Common myeloid progenitor, CD34-positive (primary cell): ENCODE results near the gene ACAP1.
"Not testable (repeated sequence)": the region's sequence is repeated elsewhere in the genome, so short reads cannot be mapped to it uniquely, and the experiment has no call there.

Experiments
- CTCF ChIA-PET: fragments of 350-600 bp; sonication (Branson Sonifier 250); formaldehyde crosslinking; loops from one replicate; lab custom pipeline; 2021; ENCODE audit warnings: antibody characterized with exemption; lab: Charles Lee
- POLR2A ChIA-PET: fragments of 350-600 bp; sonication (Branson Sonifier 250); formaldehyde crosslinking; loops from one replicate; lab custom pipeline; 2021; ENCODE audit warnings: antibody characterized with exemption; lab: Charles Lee
- DNase-seq, 3 donors: peaks; one replicate each; pipeline versions ENCODE4 v3.0.0 to v3.0.0-alpha.2; 2013
- H3K27ac ChIP-seq, 2 experiments: 1 replicate in 1 of 2; 2 replicates in 1 of 2; pipeline ENCODE4 v1.7.0; 2013; ENCODE audit warnings: inconsistent platforms in 2 of 2, low read length in 2 of 2, mild to moderate bottlenecking in 2 of 2, low read depth in 1 of 2, moderate library complexity in 1 of 2; ENCODE audit not compliant: severe bottlenecking in 2 of 2, insufficient read depth in 1 of 2, poor library complexity in 1 of 2
- H3K27me3 ChIP-seq, 5 experiments: replicated peaks in 2 of 5; 1 replicate in 3 of 5; 2 replicates in 2 of 5; pipeline versions ENCODE4 v1.6.1 to v1.7.0; 2013; ENCODE audit warnings: low read length in 4 of 5, mild to moderate bottlenecking in 2 of 5, moderate library complexity in 2 of 5, inconsistent platforms in 1 of 5; ENCODE audit not compliant: insufficient read depth in 5 of 5, control insufficient read depth in 4 of 5
- H3K36me3 ChIP-seq, 4 experiments: 1 replicate in 2 of 4; 2 replicates in 2 of 4; pipeline versions ENCODE4 v1.6.1 to v1.7.0; 2013; ENCODE audit warnings: low read length in 3 of 4, control low read depth in 1 of 4, mild to moderate bottlenecking in 1 of 4; ENCODE audit not compliant: control insufficient read depth in 4 of 4, insufficient read depth in 4 of 4
- H3K4me1 ChIP-seq, 4 experiments: 1 replicate in 3 of 4; 2 replicates in 1 of 4; pipeline versions ENCODE4 v1.6.1 to v1.7.1; 2013; ENCODE audit warnings: low read length in 3 of 4, mild to moderate bottlenecking in 3 of 4, control low read depth in 1 of 4, inconsistent platforms in 1 of 4, moderate library complexity in 1 of 4; ENCODE audit not compliant: control insufficient read depth in 4 of 4, insufficient read depth in 4 of 4; ENCODE audit errors: control extremely low read depth in 1 of 4
- H3K4me3 ChIP-seq, 7 experiments: 1 replicate in 4 of 7; 2 replicates in 3 of 7; pipeline versions ENCODE4 v1.5.1 to v1.7.0; 2013; ENCODE audit warnings: mild to moderate bottlenecking in 7 of 7, low read length in 6 of 7, moderate library complexity in 6 of 7, inconsistent platforms in 2 of 7, low read depth in 2 of 7, control low read depth in 1 of 7; ENCODE audit not compliant: insufficient read depth in 4 of 7, control insufficient read depth in 1 of 7; ENCODE audit errors: extremely low read depth in 1 of 7
- H3K9me3 ChIP-seq, 5 experiments: 1 replicate in 4 of 5; 2 replicates in 1 of 5; pipeline versions ENCODE4 v1.6.1 to v1.7.1; 2013; ENCODE audit warnings: low read length in 4 of 5, mild to moderate bottlenecking in 2 of 5, inconsistent platforms in 1 of 5, low read depth in 1 of 5, moderate library complexity in 1 of 5; ENCODE audit not compliant: control insufficient read depth in 4 of 5, insufficient read depth in 2 of 5; ENCODE audit errors: control extremely low read depth in 1 of 5
- WGBS: methylation state at CpG from one replicate; pipeline ENCODE4 v1.1.5; 2013; ENCODE audit not compliant: insufficient coverage; 5-methylcytosine and 5-hydroxymethylcytosine counted together

The ACAP1 gene

GRCh38 chr17:7357381-7357780, 21.1 kb downstream of the ACAP1 start:
- ChIA-PET POLR2A (no interaction called here), CTCF (interaction anchor here (1.3 to 2.1 kb wide), 2 partner anchors 11 to 41 kb away, joined by 3 to 8 read pairs; no protein-coding TSS in a partner anchor)
- peaks cover 0 to 11% (median 4%) of the 10 kb centered on the region in 4 experiments for H3K4me1 ChIP-seq
- 93% methylated on average over 1 of the region's 2 CpGs for WGBS
- H3K4me3 ChIP-seq, result no peak overlapping the region
- H3K36me3 ChIP-seq, result peaks cover 0 to 7% (median 0%) of the 10 kb centered on the region in 4 experiments
- H3K9me3 ChIP-seq, result no peaks in the 10 kb centered on the region
- no peaks in the 10 kb centered on the region for H3K27me3 ChIP-seq
- H3K27ac ChIP-seq, result no peak overlapping the region
- no peak for DNase-seq

- Histone ChIP-seq H3K27me3 (no peaks in the 10 kb centered on the region), H3K36me3 (no peaks in the 10 kb centered on the region), H3K4me1 (no peaks in the 10 kb centered on the region), H3K27ac (no peak overlapping the region), H3K4me3 (no peak overlapping the region), H3K9me3 (no peaks in the 10 kb centered on the region)
- ChIA-PET POLR2A (no interaction called here), CTCF (interaction anchor here (0.8 to 1.8 kb wide), 2 partner anchors 8 to 40 kb away, joined by 3 to 4 read pairs; no protein-coding TSS in a partner anchor)
- 59% methylated on average over 3 of the region's 3 CpGs for WGBS
- no peak for DNase-seq
These were observed 25.6 kb downstream of the ACAP1 start for GRCh38 chr17:7361906-7362305.

GRCh38 chr17:7363311-7363710, 27.0 kb downstream of the ACAP1 start:
- CTCF ChIA-PET, result interaction anchor here (1.8 kb wide), 1 partner anchor 10 kb away, joined by 4 read pairs; no protein-coding TSS in a partner anchor
- no peaks in the 10 kb centered on the region for H3K36me3 ChIP-seq
- POLR2A ChIA-PET, result no interaction called here

GRCh38 chr17:7365963-7366362, 29.6 kb downstream of the ACAP1 start:
- POLR2A ChIA-PET, H3K4me1 ChIP-seq, H3K27me3 ChIP-seq, H3K9me3 ChIP-seq, H3K36me3 ChIP-seq, H3K27ac ChIP-seq, DNase-seq, H3K4me3 ChIP-seq: not testable (repeated sequence)
- no CpG with 5 or more reads among the region's 7 CpGs for WGBS
- CTCF ChIA-PET, result interaction anchor here (1.2 kb wide), 1 partner anchor 71 kb away, joined by 3 read pairs; no protein-coding TSS in a partner anchor

More at GRCh38 chr17:7363311-7363710, 27.0 kb downstream of the ACAP1 start:
- DNase-seq, result no peak
- 94% methylated on average over 5 of the region's 6 CpGs for WGBS
- no peaks in the 10 kb centered on the region for H3K4me1 ChIP-seq
- no peak overlapping the region for H3K4me3 ChIP-seq
- H3K9me3 ChIP-seq, result no peaks in the 10 kb centered on the region
- no peak overlapping the region for H3K27ac ChIP-seq
- no peaks in the 10 kb centered on the region for H3K27me3 ChIP-seq

GRCh38 chr17:7367083-7367482, 30.8 kb downstream of the ACAP1 start:
- CTCF ChIA-PET, result interaction anchor here (1.9 kb wide), 1 partner anchor 11 kb away, joined by 8 read pairs; no protein-coding TSS in a partner anchor
- DNase-seq, result no peak
- Histone ChIP-seq H3K27me3 (peaks cover 0 to 6% (median 0%) of the 10 kb centered on the region in 5 experiments), H3K4me1 (no peaks in the 10 kb centered on the region), H3K9me3 (no peaks in the 10 kb centered on the region), H3K36me3 (no peaks in the 10 kb centered on the region), H3K4me3 (no peak overlapping the region), H3K27ac (no peak overlapping the region)
- POLR2A ChIA-PET, result no interaction called here
- 100% methylated on average over 3 of the region's 8 CpGs for WGBS

GRCh38 chr17:7367918-7368598, 31.7 kb downstream of the ACAP1 start:
- WGBS, result 67% methylated on average over 2 of the region's 13 CpGs
- DNase-seq, result no peak
- ChIA-PET CTCF (interaction anchor here (0.9 to 1.9 kb wide), 3 partner anchors 12 to 72 kb away, joined by 3 to 8 read pairs (median 3); no protein-coding TSS in a partner anchor), POLR2A (interaction anchor here (0.6 kb wide), 1 partner anchor 190 kb away, joined by 3 read pairs; the partner anchor contains the start of gene TNFSF13)
- H3K27ac ChIP-seq, result no peak overlapping the region
- H3K36me3 ChIP-seq, result no peaks in the 10 kb centered on the region
- no peaks in the 10 kb centered on the region for H3K4me1 ChIP-seq
- no peak overlapping the region for H3K4me3 ChIP-seq
- no peaks in the 10 kb centered on the region for H3K9me3 ChIP-seq
- peaks cover 0 to 6% (median 0%) of the 10 kb centered on the region in 5 experiments for H3K27me3 ChIP-seq

GRCh38 chr17:7368599-7368994, 32.3 kb downstream of the ACAP1 start:
- 83% methylated on average over 4 of the region's 5 CpGs for WGBS

More at GRCh38 chr17:7368599-7368994, 32.3 kb downstream of the ACAP1 start:
- not testable (repeated sequence) for H3K4me3 ChIP-seq, DNase-seq, H3K27me3 ChIP-seq, H3K9me3 ChIP-seq, H3K36me3 ChIP-seq, H3K27ac ChIP-seq, H3K4me1 ChIP-seq
- ChIA-PET POLR2A (interaction anchor here (0.9 kb wide), 1 partner anchor 32 kb away, joined by 3 read pairs; the partner anchor contains the start of gene ACAP1), CTCF (interaction anchor here (0.9 to 2.0 kb wide), 3 partner anchors 12 to 72 kb away, joined by 3 to 8 read pairs (median 7); no protein-coding TSS in a partner anchor)
